WTC11 (cell line): ENCODE results near the gene STK31. TPM values are rescaled to one million over a fixed set of nuclear protein-coding genes. Genes with fewer than 3 reads are reported as not detected.

ENCODE experiments used
- ATAC-seq: fragments of 200-7000 bp; cut with Tn5 transposase; 2 replicates; pipeline ENCODE4 v1.10.0; 2021; ENCODE audit warnings: mild to moderate bottlenecking, moderate library complexity
- CTCF ChIA-PET: fragments of 300-600 bp; sonication (Branson Sonifier 250); formaldehyde crosslinking; loops from one replicate; lab custom pipeline; 2021; ENCODE audit warnings: antibody characterized with exemption; lab: Charles Lee
- POLR2A ChIA-PET: fragments of 350-600 bp; sonication (Branson Sonifier 250); formaldehyde crosslinking; loops from one replicate; lab custom pipeline; 2021; ENCODE audit warnings: antibody characterized with exemption; lab: Charles Lee
- DNase-seq: peaks from one replicate; pipeline ENCODE4 v3.0.0; 2021; ENCODE audit warnings: low spot score
- H3K27ac Mint-ChIP-seq: 2 replicates; pipeline ENCODE4 v1.8.0; 2021; ENCODE audit warnings: mixed read lengths
- H3K27me3 Mint-ChIP-seq: 2 replicates; pipeline ENCODE4 v1.8.0; 2021; ENCODE audit warnings: low read depth, mild to moderate bottlenecking, moderate library complexity, mixed read lengths
- H3K36me3 Mint-ChIP-seq: 2 replicates; pipeline ENCODE4 v1.8.0; 2021; ENCODE audit warnings: mixed read lengths
- H3K4me1 Mint-ChIP-seq: 2 replicates; pipeline ENCODE4 v1.8.0; 2022; ENCODE audit warnings: mixed read lengths
- H3K4me3 Mint-ChIP-seq: 2 replicates; pipeline ENCODE4 v1.8.0; 2021; ENCODE audit warnings: mild to moderate bottlenecking, moderate library complexity, mixed read lengths
- H3K9me3 Mint-ChIP-seq: 2 replicates; pipeline ENCODE4 v1.8.0; 2021; ENCODE audit warnings: mixed read lengths
- AFF4 ChIP-seq: sonication (generic); formaldehyde crosslinking; IDR thresholded peaks from 2 replicates; pipeline ENCODE4 v1.8.1; 2023; ENCODE audit warnings: mild to moderate bottlenecking, missing genetic modification reagents, borderline replicate concordance
- ARID4B ChIP-seq: sonication (generic); formaldehyde crosslinking; IDR thresholded peaks from 2 replicates; pipeline ENCODE4 v1.8.0; 2023; ENCODE audit warnings: missing genetic modification reagents, mild to moderate bottlenecking, borderline replicate concordance
- E2F5 ChIP-seq: sonication (generic); formaldehyde crosslinking; IDR thresholded peaks from 2 replicates; pipeline ENCODE4 v1.8.1; 2022; ENCODE audit warnings: mild to moderate bottlenecking, moderate library complexity, missing genetic modification reagents
- ETV6 ChIP-seq: sonication (generic); formaldehyde crosslinking; IDR thresholded peaks from 2 replicates; pipeline ENCODE4 v1.8.1; 2022; ENCODE audit warnings: mild to moderate bottlenecking, missing genetic modification reagents
- FOXJ3 ChIP-seq: sonication (generic); formaldehyde crosslinking; IDR thresholded peaks from 2 replicates; pipeline ENCODE4 v1.9.0; 2021; ENCODE audit warnings: missing genetic modification reagents, mild to moderate bottlenecking, borderline replicate concordance
- HMGXB4 ChIP-seq: sonication (generic); formaldehyde crosslinking; IDR thresholded peaks from 2 replicates; pipeline ENCODE4 v1.8.1; 2023; ENCODE audit warnings: mild to moderate bottlenecking, moderate library complexity, missing genetic modification reagents
- MYBL2 ChIP-seq: sonication (generic); formaldehyde crosslinking; IDR thresholded peaks from 2 replicates; pipeline ENCODE4 v1.8.1; 2023; ENCODE audit warnings: mild to moderate bottlenecking, moderate library complexity, missing genetic modification reagents
- PRRX2 ChIP-seq: fragments of 250-450 bp; sonication (Bioruptor Pico); IDR thresholded peaks from 2 replicates; pipeline ENCODE4 v1.8.0; 2021; ENCODE audit warnings: mild to moderate bottlenecking
- RELA ChIP-seq: sonication (generic); formaldehyde crosslinking; IDR thresholded peaks from 2 replicates; pipeline ENCODE4 v1.8.1; 2022; ENCODE audit warnings: missing genetic modification reagents, mild to moderate bottlenecking, borderline replicate concordance
- SOX15 ChIP-seq: fragments of 250-450 bp; sonication (Bioruptor Pico); IDR thresholded peaks from 2 replicates; pipeline ENCODE4 v1.9.0; 2021; ENCODE audit warnings: mild to moderate bottlenecking
- SP1 ChIP-seq: sonication (generic); formaldehyde crosslinking; conservative IDR thresholded peaks from 2 replicates; pipeline ENCODE4 v1.8.1; 2022; ENCODE audit warnings: missing genetic modification reagents
- TCF7 ChIP-seq: sonication (generic); formaldehyde crosslinking; IDR thresholded peaks from 2 replicates; pipeline ENCODE4 v1.8.0; 2022; ENCODE audit warnings: mild to moderate bottlenecking, low read depth, missing genetic modification reagents, moderate library complexity
- TEAD4 ChIP-seq: sonication (generic); formaldehyde crosslinking; IDR thresholded peaks from 2 replicates; pipeline ENCODE4 v1.8.0; 2022; ENCODE audit warnings: mild to moderate bottlenecking, missing genetic modification reagents
- TP53 ChIP-seq: sonication (generic); formaldehyde crosslinking; IDR thresholded peaks from 2 replicates; pipeline ENCODE4 v1.8.1; 2023; ENCODE audit warnings: mild to moderate bottlenecking, missing genetic modification reagents
- ZBTB21 ChIP-seq: sonication (generic); formaldehyde crosslinking; IDR thresholded peaks from 2 replicates; pipeline ENCODE4 v1.8.1; 2023; ENCODE audit warnings: mild to moderate bottlenecking, missing genetic modification reagents, borderline replicate concordance
- ZNF219 ChIP-seq: sonication (generic); formaldehyde crosslinking; IDR thresholded peaks from 2 replicates; pipeline ENCODE4 v1.8.0; 2023; ENCODE audit warnings: missing genetic modification reagents, mild to moderate bottlenecking, borderline replicate concordance
- ZNF263 ChIP-seq: sonication (generic); formaldehyde crosslinking; IDR thresholded peaks from 2 replicates; pipeline ENCODE4 v1.8.1; 2022; ENCODE audit warnings: low read depth, mild to moderate bottlenecking, moderate library complexity, missing genetic modification reagents
- ZNF423 ChIP-seq: fragments of 250-450 bp; sonication (Bioruptor Pico); IDR thresholded peaks from 2 replicates; pipeline ENCODE4 v2.1.2; 2022; ENCODE audit warnings: mild to moderate bottlenecking, moderate library complexity
- ZNF512 ChIP-seq: sonication (generic); formaldehyde crosslinking; IDR thresholded peaks from 2 replicates; pipeline ENCODE4 v1.8.1; 2022; ENCODE audit warnings: missing genetic modification reagents, borderline replicate concordance
- total RNA-seq: library from RNA; stranded (reverse); gene quantifications from 3 replicates; pipeline ENCODE4 v1.2.3, GENCODE V29; 2021

The STK31 gene
- total RNA-seq, 1 experiment from 2014 or later = 0.42 TPM

DNA sequence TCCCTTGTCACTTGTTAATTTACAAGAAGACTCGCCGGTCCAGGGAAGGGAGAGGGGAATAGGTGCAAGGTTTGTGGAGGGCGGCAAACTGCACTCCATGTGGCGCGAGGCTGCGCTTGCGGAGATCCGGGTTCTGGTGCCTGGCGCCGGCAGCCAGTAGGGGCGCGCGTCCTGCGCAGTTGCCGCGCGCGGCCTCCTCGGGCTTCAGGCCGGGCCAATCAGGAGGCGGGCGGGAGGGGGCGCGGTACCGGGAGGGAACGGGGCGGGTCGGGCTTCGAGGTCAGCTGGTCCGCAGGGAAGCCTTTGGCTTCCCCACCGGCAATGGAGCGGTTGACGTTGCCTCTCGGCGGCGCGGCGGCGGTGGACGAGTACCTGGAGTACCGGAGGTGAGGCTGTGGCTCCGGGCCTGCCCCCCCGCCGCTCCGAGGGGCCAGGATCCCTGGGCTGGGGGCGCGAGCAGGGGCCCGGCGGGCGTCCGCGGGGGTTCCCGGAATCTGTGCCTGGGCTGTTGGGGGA lies 30.1 kb upstream of the STK31 start, which contains the start of gene FAM221A (continued):
- no peak for TF ChIP-seq ZNF512 (CRISPR knock-in tag)
- peak; percentile 78; the same call in 1 of the 2 replicates for TF ChIP-seq ZNF219 (CRISPR knock-in tag)
- peak; percentile 56; the same call in 1 of the 2 replicates for TF ChIP-seq TCF7
- peak; percentile 93; the same call in 1 of the 2 replicates for TF ChIP-seq RELA (CRISPR knock-in tag)
- TF ChIP-seq MYBL2 = peak; percentile 80; the same call in 1 of the 2 replicates
- TF ChIP-seq AFF4 (CRISPR knock-in tag) = no peak
- no peak for TF ChIP-seq SOX15
- peak; percentile 98 for TF ChIP-seq TP53 (CRISPR knock-in tag)
- TF ChIP-seq ZBTB21 (CRISPR knock-in tag) = peak; percentile 88
- no peak for TF ChIP-seq PRRX2 (CRISPR knock-in tag)
- TF ChIP-seq ZNF263 (CRISPR knock-in tag) = peak; percentile 47; the same call in 1 of the 2 replicates
- TF ChIP-seq FOXJ3 (CRISPR knock-in tag) = no peak

- Mint-ChIP-seq H3K4me3 (peak overlapping the region; percentile 86), H3K27me3 (peaks cover 19% of the 10 kb centered on the region), H3K36me3 (peaks cover 9% of the 10 kb centered on the region), H3K27ac (peak overlapping the region; percentile 91), H3K4me1 (peaks cover 24% of the 10 kb centered on the region), H3K9me3 (0 out of 2 replicates have a peak, but pooled peaks cover 1% of the 10 kb centered on the region)
- peak; percentile 86 for DNase-seq
- CTCF ChIA-PET = interaction anchor here (0.6 to 4.2 kb wide), 11 partner anchors 12 to 258 kb away, joined by 3 to 28 read pairs (median 4); no protein-coding TSS in a partner anchor
- peak; percentile 71 for ATAC-seq
- POLR2A ChIA-PET = interaction anchor here (0.6 to 2.1 kb wide), 6 partner anchors 13 to 1445 kb away, joined by 3 to 8 read pairs (median 3); partner anchors contain the start of gene CCDC126
- TF ChIP-seq SP1 (CRISPR knock-in tag) (peak; percentile 53), E2F5 (CRISPR knock-in tag) (peak; percentile 80), HMGXB4 (CRISPR knock-in tag) (peak; percentile 39; the same call in 1 of the 2 replicates), ETV6 (CRISPR knock-in tag) (peak; percentile 96), TEAD4 (CRISPR knock-in tag) (0 out of 2 replicates have a peak, but pooled peaks have one; percentile 0), ZNF423 (peak; percentile 57; the same call in 1 of the 2 replicates), ARID4B (peak; percentile 76; the same call in 1 of the 2 replicates)
Measured at GRCh38 chr7:23680414-23681405, 29.3 kb upstream of the STK31 start.
